Cardiac ventricle fibroblast (primary cell): ENCODE results near the gene SIPA1. TPM values are rescaled to one million over a fixed set of nuclear protein-coding genes. Genes with fewer than 3 reads are reported as not detected.

Experiments
- total RNA-seq: library from RNA; depleted of rRNA; stranded (reverse); fragments of >200 nt; gene quantifications from 2 replicates; pipeline ENCODE4 v1.2.3, GENCODE V29; 2015

Gene SIPA1
- total RNA-seq, result 15.2 and 18.5 TPM in 2 replicates

GRCh38 chr11:65637794-65638419 lies at the start of gene SIPA1:
Gene SIPA1, plus strand, starts transcription at chr11:65638101. Its CDS starts 2,821 bp downstream, at chr11:65640922.

GRCh38 chr11:65595543-65596281 lies 42.2 kb upstream of the SIPA1 start, which contains the start of gene KCNK7:
Gene KCNK7, minus strand, starts transcription at chr11:65595800. Its CDS starts 28 bp downstream, at chr11:65595772.

GRCh38 chr11:65615229-65615949 lies 22.5 kb upstream of the SIPA1 start, which contains the start of gene PCNX3:
Gene PCNX3, plus strand, starts transcription at chr11:65615776. Its CDS starts 536 bp downstream, at chr11:65616312.

GRCh38 chr11:65662799-65663638 lies 25.1 kb downstream of the SIPA1 start, which contains the start of gene RELA:
Gene RELA, minus strand, starts transcription at chr11:65662916. Its CDS starts 84 bp downstream, at chr11:65662832.

Other genes starting within 250 kb of the SIPA1 start
- gene NEAT1, start 215.3 kb upstream of the SIPA1 start, total RNA-seq, result 105 and 106 TPM in 2 replicates
- 5,652 and 8,659 TPM in 2 replicates for gene MALAT1, start 139.1 kb upstream of the SIPA1 start, total RNA-seq
- 101 and 106 TPM in 2 replicates for gene SCYL1, start 113.0 kb upstream of the SIPA1 start, total RNA-seq
- 263 and 277 TPM in 2 replicates for gene LTBP3, start 79.7 kb upstream of the SIPA1 start, total RNA-seq
- 33.3 and 40.4 TPM in 2 replicates for gene ZNRD2, start 67.6 kb upstream of the SIPA1 start, total RNA-seq
- 36.1 and 36.3 TPM in 2 replicates for gene FAM89B, start 65.6 kb upstream of the SIPA1 start, total RNA-seq
- 23.9 and 38.8 TPM in 2 replicates for gene EHBP1L1, start 62.0 kb upstream of the SIPA1 start, total RNA-seq
- not detected in 2 replicates for gene KCNK7, start 42.3 kb upstream of the SIPA1 start, total RNA-seq
- 18.3 and 18.9 TPM in 2 replicates for gene MAP3K11, start 23.9 kb upstream of the SIPA1 start, total RNA-seq
- 26.0 and 29.2 TPM in 2 replicates for gene PCNX3, start 22.3 kb upstream of the SIPA1 start, total RNA-seq
- gene RELA, start 24.8 kb downstream of the SIPA1 start, total RNA-seq, result 34.2 and 35.8 TPM in 2 replicates
- gene KAT5, start 74.2 kb downstream of the SIPA1 start, total RNA-seq, result 28.4 and 32.0 TPM in 2 replicates
- gene RNASEH2C, start 82.7 kb downstream of the SIPA1 start, total RNA-seq, result 90.9 and 134 TPM in 2 replicates
- 11.8 and 12.2 TPM in 2 replicates for gene AP5B1, start 142.9 kb downstream of the SIPA1 start, total RNA-seq
- not detected in 2 replicates for gene OVOL1, start 149.0 kb downstream of the SIPA1 start, total RNA-seq
- gene SNX32, start 195.9 kb downstream of the SIPA1 start, total RNA-seq, result 3.4 and 3.9 TPM in 2 replicates
- gene CFL1, start 220.1 kb downstream of the SIPA1 start, total RNA-seq, result 687 and 730 TPM in 2 replicates
- 16.9 and 27.2 TPM in 2 replicates for gene MUS81, start 222.3 kb downstream of the SIPA1 start, total RNA-seq
- 164 and 229 TPM in 2 replicates for gene EFEMP2, start 234.7 kb downstream of the SIPA1 start, total RNA-seq
- gene CTSW, start 241.7 kb downstream of the SIPA1 start, total RNA-seq, result 2.4 TPM in 1 of 2 replicates, not detected in the other